HEK293T (cell line): ENCODE results near the gene NRIP1.

Source experiments
- ARNT ChIP-seq: fragments of 450-650 bp; IDR thresholded peaks from 2 replicates; pipeline ENCODE4 v1.6.1; 2017; ENCODE audit warnings: mild to moderate bottlenecking
- BHLHE40 ChIP-seq: fragments of 450-650 bp; IDR thresholded peaks from 2 replicates; pipeline ENCODE4 v1.6.1; 2016; ENCODE audit warnings: mild to moderate bottlenecking, moderate library complexity, borderline replicate concordance
- CTBP1 ChIP-seq: fragments of 450-650 bp; IDR thresholded peaks from 2 replicates; pipeline ENCODE4 v1.6.1; 2016; ENCODE audit warnings: borderline replicate concordance
- ELF4 ChIP-seq: fragments of 450-650 bp; IDR thresholded peaks from 2 replicates; pipeline ENCODE4 v1.6.1; 2017; ENCODE audit warnings: antibody characterized with exemption
- FOXK2 ChIP-seq: fragments of 450-650 bp; IDR thresholded peaks from 2 replicates; pipeline ENCODE4 v1.6.1; 2016; ENCODE audit warnings: mild to moderate bottlenecking
- FOXM1 ChIP-seq: fragments of 450-650 bp; IDR thresholded peaks from 2 replicates; pipeline ENCODE4 v1.6.1; 2017; ENCODE audit warnings: mild to moderate bottlenecking, borderline replicate concordance
- HDGF ChIP-seq: fragments of 450-650 bp; IDR thresholded peaks from 2 replicates; pipeline ENCODE4 v1.6.1; 2017; ENCODE audit warnings: antibody characterized with exemption, borderline replicate concordance
- L3MBTL2 ChIP-seq: fragments of 450-650 bp; conservative IDR thresholded peaks from 2 replicates; pipeline ENCODE4 v1.6.1; 2016; ENCODE audit warnings: mild to moderate bottlenecking
- LEF1 ChIP-seq: fragments of 450-650 bp; IDR thresholded peaks from 2 replicates; pipeline ENCODE4 v1.6.1; 2017; ENCODE audit warnings: mild to moderate bottlenecking, borderline replicate concordance
- NFRKB ChIP-seq: fragments of 450-650 bp; IDR thresholded peaks from 2 replicates; pipeline ENCODE4 v1.6.1; 2016; ENCODE audit warnings: mild to moderate bottlenecking, moderate library complexity
- PKNOX1 ChIP-seq: fragments of 450-650 bp; IDR thresholded peaks from 2 replicates; pipeline ENCODE4 v1.6.1; 2016
- SUZ12 ChIP-seq: fragments of 450-650 bp; IDR thresholded peaks from 2 replicates; pipeline ENCODE4 v1.6.1; 2016; ENCODE audit warnings: mild to moderate bottlenecking
- TARDBP ChIP-seq: fragments of 450-650 bp; IDR thresholded peaks from 2 replicates; pipeline ENCODE4 v1.6.1; 2016
- ZNF384 ChIP-seq: fragments of 450-650 bp; IDR thresholded peaks from 2 replicates; pipeline ENCODE4 v1.6.1; 2016

- TF ChIP-seq BHLHE40 (no peak), LEF1 (no peak), L3MBTL2 (no peak), HDGF (no peak), TARDBP (no peak), ARNT (no peak), SUZ12 (no peak), ELF4 (no peak), NFRKB (no peak), ZNF384 (no peak), FOXM1 (no peak), CTBP1 (no peak), FOXK2 (no peak), PKNOX1 (no peak)
These were observed 66.5 kb downstream of the NRIP1 start for GRCh38 chr21:14998336-14998735.
